NB4 (cell line): ENCODE results near the gene IQCF2.

ENCODE experiments used
- CTCF ChIP-seq: IDR thresholded peaks from one replicate; pipeline ENCODE4 v1.5.1; 2012; ENCODE audit warnings: low read depth, low read length
- MYC ChIP-seq: IDR thresholded peaks from 2 replicates; pipeline ENCODE4 v1.6.1; 2011; ENCODE audit warnings: low read depth, low read length
- POLR2A ChIP-seq: IDR thresholded peaks from 2 replicates; pipeline ENCODE4 v1.6.1; 2011; ENCODE audit warnings: mild to moderate bottlenecking; ENCODE audit not compliant: insufficient read length; ENCODE audit errors: extremely low read depth
- TF ChIP-seq, protein P1 (sequence below): IDR thresholded peaks from 2 replicates; pipeline ENCODE4 v1.6.1; 2011; ENCODE audit warnings: low read depth, low read length

DNA sequence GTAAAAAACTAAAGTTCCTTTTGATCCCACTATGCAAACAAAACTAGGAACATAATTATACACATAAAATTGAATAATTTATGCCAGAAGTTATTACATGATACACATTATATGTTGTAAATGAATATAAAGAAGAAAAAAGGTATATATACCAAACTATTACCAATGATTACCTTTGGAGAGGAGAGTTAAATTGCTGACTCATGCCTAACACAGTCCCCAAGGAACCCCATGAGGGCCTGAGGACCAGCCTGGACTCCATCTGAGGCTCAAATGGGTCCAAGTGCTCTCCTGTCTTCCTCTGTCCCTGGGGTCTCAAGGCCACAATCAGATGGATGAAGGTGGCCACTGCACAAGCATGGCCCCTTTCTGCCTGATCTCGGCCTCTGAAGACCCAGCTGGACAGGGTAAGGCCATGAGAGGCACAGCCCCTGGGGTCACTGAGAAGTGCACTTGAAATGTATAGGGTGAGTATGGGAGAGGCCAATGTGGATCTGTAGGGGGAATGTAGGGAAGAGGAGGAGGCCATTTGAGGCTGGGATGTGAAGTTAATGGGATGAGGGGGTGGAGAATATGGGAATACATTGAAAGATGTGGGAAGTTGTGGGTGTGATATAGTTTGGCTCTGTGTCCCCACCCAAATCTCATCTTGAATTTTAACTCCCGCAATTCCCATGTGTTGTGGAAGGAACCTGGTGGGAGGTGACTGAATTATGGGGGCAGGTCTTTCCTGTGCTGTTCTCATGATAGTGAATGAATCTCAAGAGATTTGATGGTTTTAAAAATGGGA is 42.8 kb downstream of the IQCF2 start:
- no peak for TF ChIP-seq CTCF
- no peak for TF ChIP-seq POLR2A
- TF ChIP-seq MYC = no peak
- TF ChIP-seq, protein P1, sequence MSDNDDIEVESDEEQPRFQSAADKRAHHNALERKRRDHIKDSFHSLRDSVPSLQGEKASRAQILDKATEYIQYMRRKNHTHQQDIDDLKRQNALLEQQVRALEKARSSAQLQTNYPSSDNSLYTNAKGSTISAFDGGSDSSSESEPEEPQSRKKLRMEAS = no peak
